Lung (tissue), 12 donors: ENCODE measurements around the gene TBC1D13. TPM values are rescaled to one million over a fixed set of nuclear protein-coding genes. Genes with fewer than 3 reads are reported as not detected.
A peak's percentile ranks its signal among the peaks of the same experiment; 100 is the strongest.

Experiments used
- ATAC-seq: fragments of 200-7000 bp; cut with Tn5 transposase; one replicate; pipeline ENCODE4 v1.9.1; 2020; ENCODE audit warnings: moderate number of reproducible peaks; ENCODE audit not compliant: insufficient read depth, low FRiP score
- DNase-seq, 3 donors: peaks; one replicate each; pipeline ENCODE4 v3.0.0-alpha.2; 2013 to 2017
- H3K27ac ChIP-seq, 2 donors: one replicate each; pipeline ENCODE4 v1.5.1; 2013; ENCODE audit warnings: mild to moderate bottlenecking in 2 of 2, moderate library complexity in 2 of 2, control low read depth in 1 of 2, inconsistent platforms in 1 of 2, low read depth in 1 of 2, low read length in 1 of 2
- H3K27me3 ChIP-seq, 3 donors: one replicate each; pipeline ENCODE4 v1.5.1; 2013; ENCODE audit warnings: low read length in 2 of 3; ENCODE audit not compliant: control insufficient read depth in 3 of 3, insufficient read depth in 3 of 3
- H3K36me3 ChIP-seq, 4 donors: one replicate each; pipeline ENCODE4 v1.5.1; 2013; ENCODE audit warnings: low read length in 4 of 4, mild to moderate bottlenecking in 1 of 4, moderate library complexity in 1 of 4; ENCODE audit not compliant: control insufficient read depth in 4 of 4, insufficient read depth in 4 of 4
- H3K4me1 ChIP-seq, 5 donors: one replicate each; pipeline ENCODE4 v1.5.1; 2013; ENCODE audit warnings: low read length in 5 of 5, mild to moderate bottlenecking in 2 of 5, moderate library complexity in 1 of 5; ENCODE audit not compliant: control insufficient read depth in 5 of 5, insufficient read depth in 5 of 5
- H3K4me3 ChIP-seq: one replicate; pipeline ENCODE4 v1.5.1; 2013; ENCODE audit warnings: mild to moderate bottlenecking, control low read depth, moderate library complexity
- H3K9ac ChIP-seq, 2 donors: one replicate each; pipeline ENCODE4 v1.5.1; 2013; ENCODE audit warnings: low read length in 2 of 2, control low read depth in 1 of 2; ENCODE audit not compliant: insufficient read depth in 1 of 2
- H3K9me3 ChIP-seq, 4 donors: one replicate each; pipeline ENCODE4 v1.5.1; 2013; ENCODE audit warnings: low read length in 3 of 4, mild to moderate bottlenecking in 1 of 4, moderate library complexity in 1 of 4; ENCODE audit not compliant: control insufficient read depth in 4 of 4, insufficient read depth in 3 of 4
- whole genome bisulfite sequencing, 2 donors: extraction: QIAGEN DNeasy Blood & Tissue Kit; methylation state at CpG; one replicate each; pipeline ENCODE4 v1.1.7; 2013; 5-methylcytosine and 5-hydroxymethylcytosine counted together
- polyA plus RNA-seq, 2 donors: library from polyadenylated mRNA; stranded (reverse); fragments of 200-250 nt; gene quantifications; one replicate each; pipeline ENCODE4 v1.2.1, GENCODE V29; 2013
- total RNA-seq, 2 donors: library from RNA; depleted of rRNA in 1 of 2; stranded (reverse); fragments of >200 nt in 1 of 2; gene quantifications; one replicate each; pipeline ENCODE4 v1.2.1, GENCODE V29; 2014 to 2021
- TF ChIP-seq, protein P1 (sequence below): IDR thresholded peaks from 2 replicates; pipeline ENCODE4 v1.5.1; 2012; ENCODE audit warnings: mild to moderate bottlenecking; ENCODE audit errors: control extremely low read depth, extremely low read depth
- donor health status: control.
- donor health status: control.
- donor health status: Bipolar disorder and iron deficiency.
- donor health status: healthy.
- donor health status: DM: yes; HTN: yes; CAD: no.

The TBC1D13 gene
- total and polyA plus RNA-seq, 4 donors, result 9.7 to 27.7 (median 14.1) TPM

DNA sequence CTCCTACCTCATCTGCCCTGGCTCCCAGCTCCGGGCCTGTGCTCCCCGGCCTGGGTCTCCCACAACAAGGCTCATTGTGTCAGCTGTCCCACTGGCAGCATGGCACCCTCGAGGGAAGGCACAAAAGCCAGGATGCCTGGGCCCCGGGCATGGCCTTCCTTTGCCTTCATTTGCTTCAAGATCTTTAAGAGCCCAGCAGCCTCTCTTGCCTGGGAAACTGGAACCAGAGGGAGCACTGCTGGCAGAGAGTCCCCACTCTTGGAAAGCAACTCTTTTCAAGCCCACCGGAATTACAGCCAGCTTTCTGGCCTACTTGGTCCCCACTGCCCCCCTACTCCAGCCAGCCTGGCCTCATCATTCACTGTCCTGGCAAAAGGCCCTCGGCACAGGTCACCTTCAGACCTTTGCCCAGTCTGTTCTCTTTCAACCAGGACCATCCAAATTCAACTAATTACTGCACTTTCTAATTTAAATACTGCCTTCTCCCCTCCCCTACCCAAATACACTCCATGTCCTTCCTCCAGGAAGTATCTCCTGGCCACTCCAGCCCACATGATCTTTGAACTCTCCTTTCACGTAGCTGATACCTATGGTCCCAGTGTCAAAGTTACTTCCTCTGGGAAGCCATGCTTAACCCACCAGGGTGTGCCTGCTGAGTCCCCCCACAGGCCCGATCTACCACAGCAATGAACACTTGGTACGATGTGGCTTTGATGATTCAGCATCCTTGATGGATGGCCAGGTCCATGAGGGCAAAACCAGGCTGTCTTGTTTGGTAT is 24.2 kb upstream of the TBC1D13 start:
- H3K27ac ChIP-seq, result no peak overlapping the region
- no peak overlapping the region for H3K9ac ChIP-seq
- no peaks in the 10 kb centered on the region for H3K27me3 ChIP-seq
- no peak overlapping the region for H3K4me3 ChIP-seq
- H3K4me1 ChIP-seq, result peaks cover 0 to 3% (median 0%) of the 10 kb centered on the region in 5 donors
- DNase-seq, result no peak
- ATAC-seq, result no peak
- TF ChIP-seq, protein P1, sequence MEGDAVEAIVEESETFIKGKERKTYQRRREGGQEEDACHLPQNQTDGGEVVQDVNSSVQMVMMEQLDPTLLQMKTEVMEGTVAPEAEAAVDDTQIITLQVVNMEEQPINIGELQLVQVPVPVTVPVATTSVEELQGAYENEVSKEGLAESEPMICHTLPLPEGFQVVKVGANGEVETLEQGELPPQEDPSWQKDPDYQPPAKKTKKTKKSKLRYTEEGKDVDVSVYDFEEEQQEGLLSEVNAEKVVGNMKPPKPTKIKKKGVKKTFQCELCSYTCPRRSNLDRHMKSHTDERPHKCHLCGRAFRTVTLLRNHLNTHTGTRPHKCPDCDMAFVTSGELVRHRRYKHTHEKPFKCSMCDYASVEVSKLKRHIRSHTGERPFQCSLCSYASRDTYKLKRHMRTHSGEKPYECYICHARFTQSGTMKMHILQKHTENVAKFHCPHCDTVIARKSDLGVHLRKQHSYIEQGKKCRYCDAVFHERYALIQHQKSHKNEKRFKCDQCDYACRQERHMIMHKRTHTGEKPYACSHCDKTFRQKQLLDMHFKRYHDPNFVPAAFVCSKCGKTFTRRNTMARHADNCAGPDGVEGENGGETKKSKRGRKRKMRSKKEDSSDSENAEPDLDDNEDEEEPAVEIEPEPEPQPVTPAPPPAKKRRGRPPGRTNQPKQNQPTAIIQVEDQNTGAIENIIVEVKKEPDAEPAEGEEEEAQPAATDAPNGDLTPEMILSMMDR, result no peak
- H3K9me3 ChIP-seq, result no peaks in the 10 kb centered on the region
- H3K36me3 ChIP-seq, result peaks cover 0 to 8% (median 2%) of the 10 kb centered on the region in 4 donors
- WGBS, 2 donors, result 74 to 85% methylated on average over 9 of the region's 9 CpGs

- 81 to 83% methylated on average over 6 of the region's 6 CpGs for WGBS, 2 donors
- Histone ChIP-seq H3K27ac (peak overlapping the region in 1 of 2 donors; percentile 33), H3K9ac (no peak overlapping the region), H3K36me3 (peaks cover 0 to 8% (median 1%) of the 10 kb centered on the region in 4 donors), H3K4me1 (peaks cover 0 to 7% (median 0%) of the 10 kb centered on the region in 5 donors), H3K27me3 (no peaks in the 10 kb centered on the region), H3K9me3 (no peaks in the 10 kb centered on the region), H3K4me3 (no peak overlapping the region)
- TF ChIP-seq, protein P1, result no peak
- ATAC-seq, result no peak
- DNase-seq, result no peak
These were observed 22.7 kb upstream of the TBC1D13 start for GRCh38 chr9:128764361-128764760.

DNA sequence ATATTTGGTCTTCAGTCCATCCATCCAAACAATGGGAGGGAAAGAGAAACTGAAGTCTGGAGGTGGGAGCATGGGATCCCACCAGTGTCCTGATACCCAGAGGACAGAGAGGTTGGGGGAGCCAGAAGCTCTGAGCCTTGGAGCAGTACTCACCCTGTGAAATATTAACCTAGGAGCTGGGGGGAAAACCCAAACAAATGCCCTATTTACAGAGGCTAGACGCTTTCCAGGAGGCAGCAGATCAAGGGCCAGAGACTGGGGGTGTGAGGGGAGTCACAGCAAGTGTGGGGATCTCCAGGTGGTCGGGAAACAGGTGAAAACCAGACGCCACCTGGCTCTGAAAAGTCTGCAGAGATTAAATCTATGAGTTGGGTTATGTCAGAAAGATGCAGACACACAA is 21.6 kb upstream of the TBC1D13 start:
- DNase-seq (no peak), ATAC-seq (no peak)
- H3K4me1 ChIP-seq, result peaks cover 0 to 7% (median 2%) of the 10 kb centered on the region in 5 donors
- WGBS, 2 donors, result 77 to 82% methylated on average over 3 of the region's 3 CpGs
- H3K4me3 ChIP-seq, result no peak overlapping the region
- H3K27ac ChIP-seq, result no peak overlapping the region
- no peak overlapping the region for H3K9ac ChIP-seq
- TF ChIP-seq, protein P1, result no peak
- peaks cover 0 to 8% (median 1%) of the 10 kb centered on the region in 4 donors for H3K36me3 ChIP-seq
- H3K9me3 ChIP-seq, result no peaks in the 10 kb centered on the region
- H3K27me3 ChIP-seq, result no peaks in the 10 kb centered on the region

DNA sequence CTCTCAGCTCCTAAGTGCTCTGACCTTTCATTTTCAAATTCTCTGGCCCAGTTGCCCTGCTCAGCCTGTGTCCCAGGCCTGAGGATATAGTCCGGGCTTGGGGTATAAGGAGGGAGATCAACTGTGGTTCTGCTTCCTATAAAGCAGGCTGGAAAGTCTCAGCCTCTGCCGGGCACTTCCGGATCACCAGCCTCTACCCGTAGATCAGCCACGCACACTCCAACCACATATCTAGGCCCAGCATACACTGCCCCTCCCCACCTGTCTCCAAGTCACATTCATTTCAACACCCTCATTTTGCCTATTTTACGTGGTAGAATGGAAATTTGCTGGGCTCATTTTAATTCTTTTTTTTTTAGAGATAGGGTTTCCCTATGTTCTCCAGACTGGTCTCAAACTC is 18.4 kb upstream of the TBC1D13 start:
- no peaks in the 10 kb centered on the region for H3K9me3 ChIP-seq
- DNase-seq (no peak), ATAC-seq (no peak)
- H3K27ac ChIP-seq, result no peak overlapping the region
- no peak overlapping the region for H3K9ac ChIP-seq
- peaks cover 3 to 8% (median 7%) of the 10 kb centered on the region in 5 donors for H3K4me1 ChIP-seq
- 86 to 87% methylated on average over 6 of the region's 6 CpGs for WGBS, 2 donors
- peaks cover 0 to 8% (median 0%) of the 10 kb centered on the region in 4 donors for H3K36me3 ChIP-seq
- no peaks in the 10 kb centered on the region for H3K27me3 ChIP-seq
- TF ChIP-seq, protein P1, result no peak
- no peak overlapping the region for H3K4me3 ChIP-seq
